Lung microvascular endothelial cell (primary cell): ENCODE results near the gene ZNF658. TPM values are rescaled to one million over a fixed set of nuclear protein-coding genes. Genes with fewer than 3 reads are reported as not detected.
"Not testable (repeated sequence)": the region's sequence is repeated elsewhere in the genome, so short reads cannot be mapped to it uniquely, and the experiment has no call there.

Experiments used
- DNase-seq, 2 donors: peaks; one replicate each; pipeline versions ENCODE4 v3.0.0 to v3.0.0-alpha.2; 2010; ENCODE audit warnings: low read depth in 2 of 2
- total RNA-seq: library from RNA; depleted of rRNA; stranded (reverse); fragments of >200 nt; gene quantifications from 2 replicates; pipeline ENCODE4 v1.2.1, GENCODE V29; 2014

Gene ZNF658
- total RNA-seq = 4.2 and 7.4 TPM in 2 replicates

GRCh38 chr9:66900490-66901131 is at the start of gene ZNF658:
TSS of gene ZNF658 (plus strand) at chr9:66900725. CDS start at chr9:66903562, 2,837 bp downstream.
- DNase-seq = peak; percentile 88 to 91

- DNase-seq = not testable (repeated sequence)
Measured at GRCh38 chr9:66861732-66862131, 38.8 kb upstream of the ZNF658 start.

GRCh38 chr9:66868660-66869059 is 31.9 kb upstream of the ZNF658 start:
- DNase-seq = not testable (repeated sequence)

- DNase-seq = not testable (repeated sequence)
Measured at GRCh38 chr9:66880605-66881004, 19.9 kb upstream of the ZNF658 start.

- DNase-seq = not testable (repeated sequence)
Measured at GRCh38 chr9:66881847-66882246, 18.7 kb upstream of the ZNF658 start.

- not testable (repeated sequence) for DNase-seq
Measured at GRCh38 chr9:66890334-66890733, 10.2 kb upstream of the ZNF658 start.

- DNase-seq = peak in 1 of 2 donors; percentile 0
Measured at GRCh38 chr9:66901141-66901540, 616 bp downstream of the ZNF658 start.

- not testable (repeated sequence) for DNase-seq
Measured at GRCh38 chr9:66909560-66909959, 9.0 kb downstream of the ZNF658 start.

GRCh38 chr9:66920072-66920471 is 19.5 kb downstream of the ZNF658 start:
- DNase-seq = not testable (repeated sequence)

GRCh38 chr9:66936194-66936870 is 35.8 kb downstream of the ZNF658 start:
- not testable (repeated sequence) for DNase-seq

GRCh38 chr9:66937662-66938061 is 37.1 kb downstream of the ZNF658 start:
- peak in 1 of 2 donors; percentile 0 for DNase-seq

GRCh38 chr9:66938322-66938721 is 37.8 kb downstream of the ZNF658 start:
- DNase-seq = not testable (repeated sequence)

- not testable (repeated sequence) for DNase-seq
Measured at GRCh38 chr9:66939878-66940830, 39.6 kb downstream of the ZNF658 start.

- peak; percentile 58 to 75 for DNase-seq
Measured at GRCh38 chr9:66942400-66943155, 42.1 kb downstream of the ZNF658 start.

GRCh38 chr9:66952576-66952975 is 52.1 kb downstream of the ZNF658 start:
- DNase-seq = peak in 1 of 2 donors; percentile 7

Other genes with a start within 250 kb of the ZNF658 start
- not detected in 2 replicates for gene SPATA31A3, start 91.8 kb downstream of the ZNF658 start, total RNA-seq